D341Med (cell line): ENCODE results near the gene FXYD5.

Source experiments
- DNase-seq: peaks from one replicate; pipeline ENCODE4 v3.0.0; 2012; ENCODE audit warnings: low spot score

FXYD5 gene

DNA sequence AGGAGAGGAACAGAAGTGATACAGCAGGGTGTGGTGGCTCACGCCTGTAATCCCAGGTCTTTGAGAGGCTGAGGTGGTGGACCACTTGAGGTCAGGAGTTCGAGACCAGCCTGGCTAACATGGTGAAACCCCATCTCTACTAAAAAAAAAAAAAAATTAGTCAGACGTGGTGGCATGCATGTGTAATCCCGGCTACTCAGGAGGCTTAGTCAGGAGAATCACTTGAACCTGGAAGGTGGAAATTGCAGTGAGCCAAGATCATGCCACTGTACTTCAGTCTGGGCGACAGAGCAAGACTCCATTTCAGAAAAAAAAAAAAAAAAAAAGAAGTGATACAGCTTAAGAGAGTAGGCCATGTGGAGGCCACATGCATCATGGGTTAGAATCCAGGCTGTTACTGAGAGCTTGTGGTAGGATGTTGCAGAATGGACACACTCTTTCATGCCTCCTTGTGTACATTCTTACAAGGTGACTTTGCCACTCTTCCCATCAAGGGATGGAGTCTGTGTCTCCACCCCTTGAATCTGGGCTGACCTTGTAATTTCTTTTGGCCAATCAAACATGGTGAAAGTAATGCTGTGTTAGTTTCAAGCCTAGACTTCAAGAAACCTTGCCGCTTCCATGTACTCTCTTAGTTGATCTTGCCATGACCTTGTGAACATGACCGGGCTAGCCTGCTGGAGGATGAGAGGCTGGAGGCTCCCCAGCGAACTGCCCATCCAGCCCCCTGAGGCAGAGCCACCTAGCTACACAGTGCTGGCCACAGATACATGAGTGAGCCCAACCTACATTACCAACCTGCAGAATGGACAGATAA is 61.7 kb downstream of the FXYD5 start:
- DNase-seq, result no peak

DNA sequence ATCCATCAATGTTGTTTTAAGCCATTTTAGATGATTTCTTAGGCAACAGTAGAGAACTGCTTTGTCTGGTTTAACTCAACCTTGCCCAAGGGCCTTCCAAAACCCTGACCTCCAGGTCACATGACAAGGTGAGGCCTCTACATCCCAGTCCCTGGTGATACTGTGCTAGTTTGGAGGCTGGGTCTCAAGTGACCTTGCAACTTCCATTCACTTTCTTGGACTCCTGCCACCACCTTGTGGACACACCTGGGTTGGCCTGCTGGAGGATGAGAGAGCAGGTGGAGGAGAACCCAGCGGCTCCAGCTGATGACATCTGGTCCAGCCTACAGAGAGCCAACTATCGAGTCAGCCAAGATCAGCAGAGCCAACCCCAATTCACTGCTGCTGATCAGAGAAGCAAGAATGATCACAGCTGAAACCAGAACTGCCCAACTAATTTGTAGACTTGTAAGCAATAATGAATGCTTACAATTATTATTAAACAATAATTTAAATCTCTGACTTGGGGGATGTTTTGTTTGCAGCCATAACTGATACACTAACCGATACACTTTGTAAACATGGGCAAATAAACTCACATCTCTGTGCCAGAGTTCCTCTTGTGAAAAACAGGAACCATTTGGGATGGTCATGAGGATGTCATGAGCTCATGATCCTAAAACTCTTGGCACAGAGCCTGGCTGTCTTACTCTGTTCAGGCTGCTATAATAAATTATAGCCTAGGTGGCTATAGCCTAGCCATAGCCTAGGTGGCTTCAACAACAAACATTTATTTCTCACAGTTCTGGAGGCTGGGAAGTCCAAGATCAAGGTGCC is 62.5 kb downstream of the FXYD5 start:
- no peak for DNase-seq

DNA sequence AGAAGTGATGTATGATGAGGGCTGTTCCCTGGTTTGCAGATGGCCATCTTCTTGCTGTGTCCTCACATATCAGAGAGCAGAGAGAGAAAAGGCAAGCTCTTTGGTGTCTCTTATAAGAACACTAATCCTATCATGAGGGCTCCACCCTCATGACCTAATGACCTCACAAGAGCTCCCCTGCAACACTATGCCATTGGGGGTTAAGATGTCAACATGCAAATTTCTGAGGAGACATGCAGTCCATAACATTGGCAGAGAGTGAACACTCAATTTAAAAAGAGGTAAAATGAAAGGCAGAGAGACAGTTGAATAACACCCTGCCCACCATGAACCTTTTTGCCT is 63.1 kb downstream of the FXYD5 start:
- DNase-seq, result no peak

DNA sequence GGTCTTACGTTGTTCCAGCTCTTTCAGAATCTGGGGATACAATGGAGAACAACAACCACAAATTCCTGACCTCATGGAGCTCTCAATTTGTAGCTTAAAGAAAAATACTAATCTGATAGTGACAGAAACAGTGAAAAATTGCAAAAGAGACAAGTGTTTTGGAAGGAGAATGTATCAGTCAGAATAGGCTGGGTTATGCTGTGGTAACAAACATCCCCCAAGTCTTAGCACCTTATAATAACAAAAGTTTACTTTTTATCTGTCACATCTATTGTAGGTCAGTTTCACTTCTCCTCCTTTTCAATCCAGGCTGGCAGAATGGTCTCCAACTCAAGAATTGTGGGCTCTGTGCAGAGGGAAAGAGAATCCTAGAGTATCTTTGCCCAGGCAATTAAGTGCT is 64.5 kb downstream of the FXYD5 start:
- no peak for DNase-seq
